ENCODE measurements around the gene DDRGK1.
A peak's percentile ranks its signal among the peaks of the same experiment; 100 is the strongest.

The DDRGK1 gene

GRCh38 chr20:3240776-3241363 is 36.4 kb upstream of the DDRGK1 start:
- no peak for TF ChIP-seq CTCF (IDR thresholded peaks at IDR 0.05; ENCODE audit: low read depth, low read length, missing control alignments)
- in situ Hi-C loops (cut with HindIII; ENCODE audit: low sequenced_read_pairs): no loop called here
- H3K4me3 ChIP-seq (ENCODE audit: low read depth, low read length): no peak overlapping the region
- DNase-seq (ENCODE audit: low read depth): no peak

- in situ Hi-C loops (cut with HindIII; ENCODE audit: low sequenced_read_pairs): no loop called here
- H3K4me3 ChIP-seq (ENCODE audit: low read depth, low read length): peak overlapping the region; percentile 46
- TF ChIP-seq CTCF (IDR thresholded peaks at IDR 0.05; ENCODE audit: low read depth, low read length, missing control alignments): no peak
- no peak for DNase-seq (ENCODE audit: low read depth)
Observed at GRCh38 chr20:3239867-3240775, 35.6 kb upstream of the DDRGK1 start.

- in situ Hi-C loops (cut with HindIII; ENCODE audit: low sequenced_read_pairs): no loop called here
- no peak for DNase-seq (ENCODE audit: low read depth)
- TF ChIP-seq CTCF (IDR thresholded peaks at IDR 0.05; ENCODE audit: low read depth, low read length, missing control alignments): no peak
Observed at GRCh38 chr20:3239026-3239866, 34.8 kb upstream of the DDRGK1 start, which contains the start of gene SLC4A11. Gene SLC4A11, minus strand, starts transcription at chr20:3239190. Its CDS starts 53 bp downstream, at chr20:3239137.

GRCh38 chr20:3238616-3239025 is 34.1 kb upstream of the DDRGK1 start:
- TF ChIP-seq CTCF (IDR thresholded peaks at IDR 0.05; ENCODE audit: low read depth, low read length, missing control alignments): no peak
- in situ Hi-C loops (cut with HindIII; ENCODE audit: low sequenced_read_pairs): no loop called here
- DNase-seq (ENCODE audit: low read depth): no peak
- H3K4me3 ChIP-seq (ENCODE audit: low read depth, low read length): peak overlapping the region; percentile 46

More at GRCh38 chr20:3239026-3239866, 34.8 kb upstream of the DDRGK1 start, which contains the start of gene SLC4A11:
- H3K4me3 ChIP-seq (ENCODE audit: low read depth, low read length): peak within 1 kb of the TSS; percentile 46

GRCh38 chr20:3237958-3238615 is 33.6 kb upstream of the DDRGK1 start:
- peak overlapping the region; percentile 46 for H3K4me3 ChIP-seq (ENCODE audit: low read depth, low read length)
- in situ Hi-C loops (cut with HindIII; ENCODE audit: low sequenced_read_pairs): no loop called here
- no peak for DNase-seq (ENCODE audit: low read depth)
- TF ChIP-seq CTCF (IDR thresholded peaks at IDR 0.05; ENCODE audit: low read depth, low read length, missing control alignments): no peak

Measured in astrocyte of the cerebellum (primary cell).